Measurements from ENCODE around the gene LMTK2.

- no peak for TF ChIP-seq CTCF (conservative IDR thresholded peaks at IDR 0.05; ENCODE audit: low read length)
- no peak for TF ChIP-seq EZH2phosphoT487 (IDR thresholded peaks at IDR 0.05; ENCODE audit: borderline replicate concordance)
These were observed 129.2 kb downstream of the LMTK2 start for GRCh38 chr7:98235901-98236300.

Measured in Loucy (cell line).